IPS DF 4.7 (cell line): Measurements from ENCODE around the gene PUSL1.

Experiments used
- DNase-seq: peaks from one replicate; pipeline ENCODE4 v3.0.0-alpha.2; 2013; ENCODE audit warnings: low spot score; ENCODE audit errors: extremely low read depth

PUSL1 gene

GRCh38 chr1:1336931-1337792, 28.8 kb downstream of the PUSL1 start:
- no peak for DNase-seq

- no peak for DNase-seq
Observed at GRCh38 chr1:1337793-1338147, 29.4 kb downstream of the PUSL1 start.

- DNase-seq = no peak
Observed at GRCh38 chr1:1338278-1338677, 29.9 kb downstream of the PUSL1 start.

GRCh38 chr1:1340185-1340584, 31.8 kb downstream of the PUSL1 start:
- no peak for DNase-seq

- no peak for DNase-seq
Observed at GRCh38 chr1:1340791-1341548, 32.6 kb downstream of the PUSL1 start.

- no peak for DNase-seq
Observed at GRCh38 chr1:1341549-1342021, 33.2 kb downstream of the PUSL1 start.

GRCh38 chr1:1342061-1342562, 33.7 kb downstream of the PUSL1 start:
- DNase-seq = no peak

- no peak for DNase-seq
Observed at GRCh38 chr1:1342584-1343115, 34.3 kb downstream of the PUSL1 start.

- no peak for DNase-seq
Observed at GRCh38 chr1:1343811-1344421, 35.5 kb downstream of the PUSL1 start.

GRCh38 chr1:1344655-1345361, 36.4 kb downstream of the PUSL1 start:
- DNase-seq = no peak

- DNase-seq = no peak
Observed at GRCh38 chr1:1345384-1345783, 37.0 kb downstream of the PUSL1 start.

- DNase-seq = no peak
Observed at GRCh38 chr1:1345860-1346500, 37.6 kb downstream of the PUSL1 start.

- DNase-seq = no peak
Observed at GRCh38 chr1:1346501-1346890, 38.1 kb downstream of the PUSL1 start.

- no peak for DNase-seq
Observed at GRCh38 chr1:1347026-1347595, 38.7 kb downstream of the PUSL1 start.

- DNase-seq = no peak
Observed at GRCh38 chr1:1347663-1348419, 39.4 kb downstream of the PUSL1 start.

- no peak for DNase-seq
Observed at GRCh38 chr1:1348420-1349255, 40.2 kb downstream of the PUSL1 start.

- DNase-seq = no peak
Observed at GRCh38 chr1:1349256-1350012, 41.0 kb downstream of the PUSL1 start, which contains the start of gene DVL1. DVL1 (minus strand) TSS chr1:1349418; CDS start chr1:1349065, 353 bp downstream.
